GM12801 (cell line): ENCODE results near the gene TIMM8B.

Experiments
- TF ChIP-seq, protein P1 (sequence below): IDR thresholded peaks from one replicate; pipeline ENCODE4 v1.5.1; 2011; ENCODE audit warnings: control low read depth; ENCODE audit not compliant: insufficient read length; ENCODE audit errors: extremely low read depth

Gene TIMM8B, protein sequence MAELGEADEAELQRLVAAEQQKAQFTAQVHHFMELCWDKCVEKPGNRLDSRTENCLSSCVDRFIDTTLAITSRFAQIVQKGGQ

GRCh38 chr11:112086422-112087191 is at the start of gene TIMM8B, which contains the start of gene SDHD:
Gene TIMM8B (minus strand): TSS chr11:112086756. CDS start chr11:112086723, 33 bp downstream.
Gene SDHD (plus strand): TSS chr11:112086873. CDS start chr11:112086908, 35 bp downstream.
- TF ChIP-seq, protein P1, sequence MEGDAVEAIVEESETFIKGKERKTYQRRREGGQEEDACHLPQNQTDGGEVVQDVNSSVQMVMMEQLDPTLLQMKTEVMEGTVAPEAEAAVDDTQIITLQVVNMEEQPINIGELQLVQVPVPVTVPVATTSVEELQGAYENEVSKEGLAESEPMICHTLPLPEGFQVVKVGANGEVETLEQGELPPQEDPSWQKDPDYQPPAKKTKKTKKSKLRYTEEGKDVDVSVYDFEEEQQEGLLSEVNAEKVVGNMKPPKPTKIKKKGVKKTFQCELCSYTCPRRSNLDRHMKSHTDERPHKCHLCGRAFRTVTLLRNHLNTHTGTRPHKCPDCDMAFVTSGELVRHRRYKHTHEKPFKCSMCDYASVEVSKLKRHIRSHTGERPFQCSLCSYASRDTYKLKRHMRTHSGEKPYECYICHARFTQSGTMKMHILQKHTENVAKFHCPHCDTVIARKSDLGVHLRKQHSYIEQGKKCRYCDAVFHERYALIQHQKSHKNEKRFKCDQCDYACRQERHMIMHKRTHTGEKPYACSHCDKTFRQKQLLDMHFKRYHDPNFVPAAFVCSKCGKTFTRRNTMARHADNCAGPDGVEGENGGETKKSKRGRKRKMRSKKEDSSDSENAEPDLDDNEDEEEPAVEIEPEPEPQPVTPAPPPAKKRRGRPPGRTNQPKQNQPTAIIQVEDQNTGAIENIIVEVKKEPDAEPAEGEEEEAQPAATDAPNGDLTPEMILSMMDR = no peak

- TF ChIP-seq, protein P1 = no peak
These were observed 47.9 kb upstream of the TIMM8B start for GRCh38 chr11:112134473-112134872.

DNA sequence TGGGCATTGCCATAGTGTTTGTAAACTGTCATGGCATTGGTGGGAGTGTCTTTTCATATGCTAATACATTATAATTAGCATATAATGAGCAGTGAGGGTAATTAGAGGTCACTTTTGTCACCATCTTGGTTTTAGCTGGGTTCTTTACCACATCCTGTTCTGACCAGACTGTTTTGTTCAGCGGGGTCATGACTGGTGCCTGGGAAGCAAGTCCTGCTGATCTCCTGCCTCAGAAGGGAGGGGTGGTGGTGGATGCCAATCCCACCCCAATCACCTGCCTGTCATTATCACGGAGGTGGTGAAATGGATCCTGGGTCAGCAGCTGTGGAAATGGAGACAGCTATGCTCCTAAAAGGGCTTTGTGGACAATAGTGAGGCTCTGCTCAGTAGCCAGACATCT is 46.2 kb upstream of the TIMM8B start:
- TF ChIP-seq, protein P1 = no peak

DNA sequence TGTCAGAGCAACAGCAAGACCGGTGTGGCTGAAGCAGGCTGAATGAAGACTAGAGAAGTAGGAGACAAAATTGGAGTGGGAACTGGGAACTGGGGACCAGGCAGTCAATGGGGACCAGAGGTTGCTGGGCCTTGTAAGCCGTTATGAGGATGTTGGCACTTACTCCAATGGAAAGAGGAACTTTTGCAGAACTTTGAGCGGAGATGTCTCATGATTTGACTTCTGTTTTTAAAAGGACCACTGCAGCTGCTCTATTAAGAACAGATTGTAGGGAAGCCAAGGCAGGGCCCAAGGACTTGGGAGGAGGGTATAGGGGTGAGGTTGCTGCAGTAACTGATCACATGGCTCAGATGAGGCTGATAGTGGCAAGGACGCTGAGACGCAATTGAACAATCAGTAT is 43.1 kb upstream of the TIMM8B start:
- TF ChIP-seq, protein P1 = no peak

DNA sequence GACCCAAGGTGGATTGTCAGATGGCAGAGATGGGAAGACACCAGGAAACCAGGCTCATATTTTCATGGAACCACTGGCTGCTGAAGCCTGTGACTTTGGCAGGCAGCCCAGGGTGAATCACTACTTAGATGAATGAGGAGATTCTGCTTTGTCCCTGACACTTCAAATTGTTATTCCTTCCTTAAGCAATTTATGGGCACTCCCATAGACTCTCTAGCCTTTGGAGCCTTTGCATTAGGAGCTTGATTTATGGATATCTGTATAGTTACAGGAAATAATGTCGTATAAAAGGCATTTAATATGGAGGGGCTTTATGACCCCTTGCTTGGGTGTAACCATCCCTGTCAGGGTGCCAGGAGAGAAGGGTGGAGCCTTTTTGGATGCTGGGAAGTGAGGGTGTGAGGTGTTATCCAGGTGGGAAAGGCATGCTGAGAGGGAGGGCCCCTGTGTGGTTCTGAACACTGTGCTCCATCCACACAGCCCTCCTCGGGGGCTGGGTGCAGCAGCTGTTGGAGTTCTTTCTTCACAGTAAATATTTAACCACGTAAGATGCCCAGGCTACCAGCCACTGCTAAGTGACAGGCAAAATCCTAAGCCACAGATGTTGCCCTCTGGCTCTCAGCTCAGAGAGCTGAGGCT is 42.0 kb upstream of the TIMM8B start:
- TF ChIP-seq, protein P1 = no peak

- TF ChIP-seq, protein P1 = no peak
These were observed 40.5 kb upstream of the TIMM8B start for GRCh38 chr11:112127056-112127455.

DNA sequence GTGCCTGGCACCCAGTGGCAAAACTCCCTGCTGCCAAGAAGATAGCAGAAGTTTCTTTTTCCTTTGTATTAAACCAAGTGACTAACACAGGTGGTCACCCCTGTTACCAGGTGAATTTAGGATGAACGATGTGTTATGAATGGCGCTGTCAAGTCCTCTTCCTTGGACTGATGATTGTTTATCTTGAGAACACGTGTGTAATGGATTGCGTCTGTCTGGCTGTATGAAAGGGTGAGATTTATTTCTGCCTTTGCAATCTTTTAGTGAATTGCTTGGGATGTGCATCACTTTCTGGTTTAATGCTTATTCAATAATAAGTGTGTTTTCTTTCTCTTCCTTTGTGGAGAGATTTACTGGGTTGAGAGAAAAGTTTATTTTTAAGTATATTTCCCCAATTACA is 36.6 kb upstream of the TIMM8B start:
- TF ChIP-seq, protein P1 = no peak
